ENCODE measurements around the gene ALB. TPM values are rescaled to one million over a fixed set of nuclear protein-coding genes. Genes with fewer than 3 reads are reported as not detected.

ALB gene
- total and polyA plus RNA-seq, 2 donors (not counting 1 experiment from before 2014, with no cell fraction given) = 0.24 TPM; not detected in 1

DNA sequence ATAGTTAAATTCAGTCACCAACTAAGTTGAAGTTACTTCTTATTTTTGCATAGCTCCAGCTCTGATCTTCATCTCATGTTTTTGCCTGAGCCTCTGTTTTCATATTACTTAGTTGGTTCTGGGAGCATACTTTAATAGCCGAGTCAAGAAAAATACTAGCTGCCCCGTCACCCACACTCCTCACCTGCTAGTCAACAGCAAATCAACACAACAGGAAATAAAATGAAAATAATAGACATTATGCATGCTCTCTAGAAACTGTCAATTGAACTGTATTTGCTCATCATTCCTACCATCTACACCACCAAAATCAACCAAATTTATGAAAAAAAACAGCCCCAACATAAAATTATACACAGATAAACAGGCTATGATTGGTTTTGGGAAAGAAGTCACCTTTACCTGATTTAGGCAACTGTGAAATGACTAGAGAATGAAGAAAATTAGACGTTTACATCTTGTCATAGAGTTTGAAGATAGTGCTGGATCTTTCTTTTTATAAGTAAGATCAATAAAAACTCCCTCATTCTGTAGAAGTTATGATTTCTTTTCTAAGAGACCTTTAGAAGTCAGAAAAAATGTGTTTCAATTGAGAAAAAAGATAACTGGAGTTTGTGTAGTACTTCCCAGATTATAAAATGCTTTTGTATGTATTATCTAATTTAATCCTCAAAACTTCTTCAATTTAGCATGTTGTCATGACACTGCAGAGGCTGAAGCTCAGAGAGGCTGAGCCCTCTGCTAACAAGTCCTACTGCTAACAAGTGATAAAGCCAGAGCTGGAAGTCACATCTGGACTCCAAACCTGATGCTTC, 7.0 kb downstream of the ALB start:
- POLR2A ChIA-PET = no interaction called here

More for the DNA sequence above, 7.0 kb downstream of the ALB start:
- Histone ChIP-seq H2AFZ (ENCODE audit: insufficient read depth, low read depth, low read length, poor library complexity, severe bottlenecking) (no peak overlapping the region), H3K36me3 (replicated peaks in 1 of 2; ENCODE audit: control extremely low read depth in 1 of 2, control insufficient read depth in 1 of 2, extremely low read depth in 1 of 2, insufficient read depth in 2 of 2, low read length in 1 of 2) (no peaks in the 10 kb centered on the region), H3K4me2 (replicated peaks; ENCODE audit: low read depth, low read length, poor library complexity, severe bottlenecking) (no peak overlapping the region), H4K20me1 (ENCODE audit: control insufficient read depth, insufficient read depth, low read length, poor library complexity, severe bottlenecking) (no peaks in the 10 kb centered on the region), H3K4me3 (ENCODE audit: control extremely low read depth in 1 of 5, extremely low read depth in 1 of 5, insufficient read depth in 1 of 5, low read depth in 2 of 5, low read length in 4 of 5) (no peak overlapping the region), H3K4me1 (ENCODE audit: control insufficient read depth in 2 of 2, insufficient read depth in 2 of 2, low read length in 2 of 2) (no peaks in the 10 kb centered on the region), H3K27me3 (replicated peaks in 1 of 4; ENCODE audit: control extremely low read depth in 1 of 4, control insufficient read depth in 3 of 4, insufficient read depth in 4 of 4, low read length in 3 of 4) (no peaks in the 10 kb centered on the region), H3K27ac (ENCODE audit: low read length in 2 of 2) (no peak overlapping the region), H3K79me2 (ENCODE audit: control insufficient read depth, insufficient read depth, low read length) (no peaks in the 10 kb centered on the region), H3K9ac (ENCODE audit: low read length) (no peak overlapping the region), H3K9me3 (ENCODE audit: control extremely low read depth in 1 of 3, control insufficient read depth in 2 of 3, insufficient read depth in 1 of 3, low read length in 2 of 3) (no peaks in the 10 kb centered on the region)
- CTCF ChIA-PET = no interaction called here
- TF ChIP-seq, protein P1, sequence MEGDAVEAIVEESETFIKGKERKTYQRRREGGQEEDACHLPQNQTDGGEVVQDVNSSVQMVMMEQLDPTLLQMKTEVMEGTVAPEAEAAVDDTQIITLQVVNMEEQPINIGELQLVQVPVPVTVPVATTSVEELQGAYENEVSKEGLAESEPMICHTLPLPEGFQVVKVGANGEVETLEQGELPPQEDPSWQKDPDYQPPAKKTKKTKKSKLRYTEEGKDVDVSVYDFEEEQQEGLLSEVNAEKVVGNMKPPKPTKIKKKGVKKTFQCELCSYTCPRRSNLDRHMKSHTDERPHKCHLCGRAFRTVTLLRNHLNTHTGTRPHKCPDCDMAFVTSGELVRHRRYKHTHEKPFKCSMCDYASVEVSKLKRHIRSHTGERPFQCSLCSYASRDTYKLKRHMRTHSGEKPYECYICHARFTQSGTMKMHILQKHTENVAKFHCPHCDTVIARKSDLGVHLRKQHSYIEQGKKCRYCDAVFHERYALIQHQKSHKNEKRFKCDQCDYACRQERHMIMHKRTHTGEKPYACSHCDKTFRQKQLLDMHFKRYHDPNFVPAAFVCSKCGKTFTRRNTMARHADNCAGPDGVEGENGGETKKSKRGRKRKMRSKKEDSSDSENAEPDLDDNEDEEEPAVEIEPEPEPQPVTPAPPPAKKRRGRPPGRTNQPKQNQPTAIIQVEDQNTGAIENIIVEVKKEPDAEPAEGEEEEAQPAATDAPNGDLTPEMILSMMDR (IDR thresholded peaks at IDR 0.05) = no peak
- TF ChIP-seq EZH2 (IDR thresholded peaks at IDR 0.05; ENCODE audit: borderline replicate concordance, insufficient read depth, low read depth, low read length, poor library complexity, severe bottlenecking) = no peak
- Mint-ChIP-seq H3K4me3 (no peak overlapping the region), H3K27ac (no peak overlapping the region), H3K4me1 (no peaks in the 10 kb centered on the region), H3K9me3 (ENCODE audit: insufficient read depth) (no peaks in the 10 kb centered on the region), H3K27me3 (peaks cover 3% of the 10 kb centered on the region)
- intact Hi-C loops (cut with micrococcal nuclease) = no loop called here
- DNase-seq = no peak
- 100% methylated on average over 1 of the region's 3 CpGs for WGBS (ENCODE audit: insufficient coverage)
- no peak for ATAC-seq (ENCODE audit: low read depth)
